ENCODE measurements around the gene COX6B2.

- TF ChIP-seq CTCF (IDR thresholded peaks at IDR 0.05) (no peak), POLR2A (IDR thresholded peaks at IDR 0.05) (no peak)
Observed at GRCh38 chr19:55304980-55305379, 49.5 kb downstream of the COX6B2 start.

Data from uterus (tissue), 2 donors.